Measurements from ENCODE around the gene CNN2. TPM values are rescaled to one million over a fixed set of nuclear protein-coding genes. Genes with fewer than 3 reads are reported as not detected.

CNN2 gene
- total RNA-seq (2012; rRNA removed) (270 and 272 TPM in 2 replicates), polyA plus RNA-seq (2012; rRNA removed) (385 and 395 TPM in 2 replicates), Bru-seq, nascent RNA (percentile 98 among the genes with signal in this experiment), BruChase-seq, experiment 1, labeled RNA remaining after a 6-hour chase (percentile 99 among the genes with signal in this experiment), BruChase-seq, experiment 2, labeled RNA remaining after a 2-hour chase (percentile 97 among the genes with signal in this experiment)
- 751 and 1,323 TPM in 2 replicates for polyA plus RNA-seq (2012; cell fraction: cytosol; rRNA removed)
- polyA plus RNA-seq (2012; cell fraction: nucleus; rRNA removed; ENCODE audit: low replicate concordance): 398 and 523 TPM in 2 replicates
- long read RNA-seq, transcript CNN2-201 (7 exons, 2,179 nt): major isoform, 251 of 470 reads
- long read RNA-seq, transcript CNN2-208 (6 exons, 828 nt): minor isoform, 7 of 470 reads
- long read RNA-seq, transcript CNN2-206 (1 exons, 2,266 nt): minor isoform, 146 of 470 reads
- long read RNA-seq, transcript CNN2-202 (6 exons, 2,033 nt): minor isoform, 13 of 470 reads
- long read RNA-seq, partial matches to known transcripts: 30 of 470 reads
- long read RNA-seq, other reads (novel, unspliced or antisense): 20 of 470 reads

DNA sequence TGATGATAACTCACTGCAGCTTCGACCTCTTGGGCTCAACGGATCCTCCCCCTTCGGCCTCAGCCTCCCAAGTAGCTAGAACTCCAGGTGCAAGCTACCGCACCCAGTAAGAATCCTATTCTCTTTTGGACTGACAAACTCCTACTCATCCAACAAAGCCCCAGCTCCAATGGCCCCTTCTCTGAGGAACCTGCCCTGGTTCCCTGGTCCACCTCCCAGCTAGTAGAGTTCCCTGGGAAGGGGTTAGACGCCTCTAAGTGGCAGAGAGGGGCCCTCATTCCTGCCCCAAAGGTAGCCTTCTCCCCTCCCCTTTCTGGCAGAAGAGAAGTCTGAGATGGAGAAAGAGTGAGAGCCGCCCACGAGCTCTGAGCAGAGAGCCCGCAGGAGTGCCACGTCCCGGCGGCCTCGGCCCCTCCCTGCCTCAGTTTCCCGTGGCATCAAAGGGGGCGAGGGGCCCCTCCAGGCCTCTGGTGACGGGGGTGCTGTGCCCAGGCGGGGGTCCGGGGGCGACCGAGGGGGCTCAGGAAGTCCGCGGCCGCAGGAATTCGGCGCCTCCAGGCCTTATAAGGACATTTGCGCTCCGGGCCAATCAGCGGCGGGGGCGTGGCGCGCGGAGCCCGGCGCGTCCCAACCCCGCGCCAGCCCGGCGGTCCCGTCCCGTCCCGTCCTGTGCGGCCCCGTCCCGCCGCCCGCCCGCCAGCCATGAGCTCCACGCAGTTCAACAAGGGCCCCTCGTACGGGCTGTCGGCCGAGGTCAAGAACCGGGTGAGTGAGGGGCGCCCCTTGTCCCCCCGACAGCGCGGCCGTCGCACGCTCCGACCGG, at the start of gene CNN2:
TSS of gene CNN2 (plus strand) at position 649 of the 823 bp plus-strand sequence. CDS start at position 703, 54 bp downstream.
- peak within 1 kb of the TSS; percentile 100 for H2AK5ac ChIP-seq (ENCODE audit: low read depth, low read length)
- intact Hi-C loops (cut with micrococcal nuclease): loop anchor here (5.0 kb wide), 1 partner anchor 76 kb away; the partner anchor contains the start of gene GPX4
- BruUV-seq (replicated peaks): no TSS peak
- peak within 1 kb of the TSS; percentile 100 for H3K27ac ChIP-seq (ENCODE audit: insufficient read depth, low read length)
- H2BK5ac ChIP-seq (ENCODE audit: low read depth, low read length, poor library complexity, severe bottlenecking): peak within 1 kb of the TSS; percentile 98
- H4K5ac ChIP-seq (ENCODE audit: low read depth, low read length): peak within 1 kb of the TSS; percentile 100
- DNase-seq (peak; percentile 67), ATAC-seq (ENCODE audit: low read depth) (peak; percentile 80)
- H3K14ac ChIP-seq (replicated peaks; ENCODE audit: low read depth, low read length): peak within 1 kb of the TSS; percentile 97
- peaks cover 0 to 19% of the 10 kb centered on the region in 2 experiments; a peak in 3 of 4 replicates for H3K79me1 ChIP-seq (ENCODE audit: low read depth in 1 of 2, low read length in 2 of 2)
- peaks cover 46% of the 10 kb centered on the region for H4K20me1 ChIP-seq (ENCODE audit: insufficient read depth, low read length)
- POLR2A ChIA-PET (ENCODE audit: unreplicated experiment): interaction anchor here (0.6 to 1.5 kb wide), 5 partner anchors 7 to 111 kb away, joined by 3 to 10 read pairs (median 3); partner anchors contain the start of gene ABCA7
- peaks cover 8% of the 10 kb centered on the region; the same call in 1 of the 2 replicates for H3K9me1 ChIP-seq (ENCODE audit: insufficient read depth, low read length)
- H4K91ac ChIP-seq (ENCODE audit: insufficient read depth, low read depth, low read length): peak within 1 kb of the TSS; percentile 99
- in situ Hi-C loops (cut with MboI; ENCODE audit: low sequenced_read_pairs): no loop called here
- H3K18ac ChIP-seq (ENCODE audit: low read depth, low read length): peak within 1 kb of the TSS; percentile 98
- peaks cover 16% of the 10 kb centered on the region for H3K4me1 ChIP-seq (ENCODE audit: control insufficient read depth, insufficient read depth, low read length)
- peak within 1 kb of the TSS; percentile 96 for H2BK20ac ChIP-seq (ENCODE audit: low read depth, low read length)
- H2BK120ac ChIP-seq (ENCODE audit: low read depth, low read length): peak within 1 kb of the TSS; percentile 99
- peak within 1 kb of the TSS; percentile 100 for H2AK9ac ChIP-seq (replicated peaks; ENCODE audit: low read depth, low read length, poor library complexity)
- CTCF ChIA-PET: no interaction called here
- H3K4me3 ChIP-seq (ENCODE audit: insufficient read depth, low read depth, low read length): peak within 1 kb of the TSS; percentile 93
- no peaks in the 10 kb centered on the region for H3K27me3 ChIP-seq (ENCODE audit: control insufficient read depth, insufficient read depth, low read length)
- H2AFZ ChIP-seq (replicated peaks; ENCODE audit: low read length, poor library complexity): peak within 1 kb of the TSS; percentile 93
- H3K56ac ChIP-seq (ENCODE audit: extremely low read depth, insufficient read depth, low read length): peak within 1 kb of the TSS; percentile 98
- H4K8ac ChIP-seq (ENCODE audit: low read depth in 2 of 2, low read length in 2 of 2): peak within 1 kb of the TSS; percentile 92 to 100
- H3K4ac ChIP-seq (ENCODE audit: low read depth, low read length): peak within 1 kb of the TSS; percentile 99
- peak within 1 kb of the TSS; percentile 98 for H3K9ac ChIP-seq (ENCODE audit: low read depth, low read length)
- peak within 1 kb of the TSS; percentile 100 for H2BK15ac ChIP-seq (ENCODE audit: low read depth, low read length)
- dilution Hi-C loops (cut with HindIII; ENCODE audit: low sequenced_read_pairs, unreplicated experiment): no loop called here
- H3K4me2 ChIP-seq (ENCODE audit: low read depth, low read length): peak within 1 kb of the TSS; percentile 92
- no peaks in the 10 kb centered on the region for H3K9me3 ChIP-seq (ENCODE audit: control insufficient read depth, insufficient read depth, low read length)
- H3K23ac ChIP-seq (ENCODE audit: low read depth, low read length): peak within 1 kb of the TSS; percentile 95
- H3K36me3 ChIP-seq (ENCODE audit: control insufficient read depth, insufficient read depth, low read length): peaks cover 19% of the 10 kb centered on the region
- 7% methylated on average over 29 of the region's 63 CpGs; no CpG with 5 or more reads in 1 of the 2 experiments for WGBS, 2 experiments (ENCODE audit: extremely low coverage in 2 of 2, insufficient read length in 1 of 2)
- TF ChIP-seq BHLHE40 (IDR thresholded peaks at IDR 0.05; ENCODE audit: low read depth, low read length): no peak
- no peak for TF ChIP-seq RFX5 (IDR thresholded peaks at IDR 0.05; ENCODE audit: low read depth, low read length)
- TF ChIP-seq RCOR1 (IDR thresholded peaks at IDR 0.05; ENCODE audit: insufficient replicate concordance, low read length): peak; percentile 39
- TF ChIP-seq, protein P1, sequence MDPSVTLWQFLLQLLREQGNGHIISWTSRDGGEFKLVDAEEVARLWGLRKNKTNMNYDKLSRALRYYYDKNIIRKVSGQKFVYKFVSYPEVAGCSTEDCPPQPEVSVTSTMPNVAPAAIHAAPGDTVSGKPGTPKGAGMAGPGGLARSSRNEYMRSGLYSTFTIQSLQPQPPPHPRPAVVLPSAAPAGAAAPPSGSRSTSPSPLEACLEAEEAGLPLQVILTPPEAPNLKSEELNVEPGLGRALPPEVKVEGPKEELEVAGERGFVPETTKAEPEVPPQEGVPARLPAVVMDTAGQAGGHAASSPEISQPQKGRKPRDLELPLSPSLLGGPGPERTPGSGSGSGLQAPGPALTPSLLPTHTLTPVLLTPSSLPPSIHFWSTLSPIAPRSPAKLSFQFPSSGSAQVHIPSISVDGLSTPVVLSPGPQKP (IDR thresholded peaks at IDR 0.05; ENCODE audit: borderline replicate concordance, low read depth, low read length): no peak
- no peak for TF ChIP-seq SMC3 (IDR thresholded peaks at IDR 0.05; ENCODE audit: low read depth, low read length)
- TF ChIP-seq POLR2A (IDR thresholded peaks at IDR 0.05; ENCODE audit: low read depth, low read length): peak; percentile 76
- TF ChIP-seq RAD21 (IDR thresholded peaks at IDR 0.05; ENCODE audit: low read length): no peak
- no peak for TF ChIP-seq MAFK (IDR thresholded peaks at IDR 0.05; ENCODE audit: low read depth, low read length)
- peak; percentile 33; the same call in 1 of the 2 replicates for TF ChIP-seq MAZ (IDR thresholded peaks at IDR 0.05; ENCODE audit: borderline replicate concordance, low read depth, low read length)
- no peak for TF ChIP-seq FOS (IDR thresholded peaks at IDR 0.05; ENCODE audit: low read depth, low read length)
- no peak for TF ChIP-seq NFE2L2 (IDR thresholded peaks at IDR 0.05; ENCODE audit: low read depth, low read length)
- TF ChIP-seq MXI1 (IDR thresholded peaks at IDR 0.05; ENCODE audit: borderline replicate concordance, low read depth, low read length): peak; percentile 87
- no peak for TF ChIP-seq CEBPB (IDR thresholded peaks at IDR 0.05; ENCODE audit: low read depth, low read length)
